ENCODE results near the gene PIK3CA. TPM values are rescaled to one million over a fixed set of nuclear protein-coding genes. Genes with fewer than 3 reads are reported as not detected.

PIK3CA gene
- total RNA-seq: 17.0 and 20.4 TPM in 2 replicates

GRCh38 chr3:179147873-179148615, at the start of gene PIK3CA:
TSS of gene PIK3CA (plus strand) at chr3:179148357. CDS start at chr3:179198826, 50,469 bp downstream.

DNA sequence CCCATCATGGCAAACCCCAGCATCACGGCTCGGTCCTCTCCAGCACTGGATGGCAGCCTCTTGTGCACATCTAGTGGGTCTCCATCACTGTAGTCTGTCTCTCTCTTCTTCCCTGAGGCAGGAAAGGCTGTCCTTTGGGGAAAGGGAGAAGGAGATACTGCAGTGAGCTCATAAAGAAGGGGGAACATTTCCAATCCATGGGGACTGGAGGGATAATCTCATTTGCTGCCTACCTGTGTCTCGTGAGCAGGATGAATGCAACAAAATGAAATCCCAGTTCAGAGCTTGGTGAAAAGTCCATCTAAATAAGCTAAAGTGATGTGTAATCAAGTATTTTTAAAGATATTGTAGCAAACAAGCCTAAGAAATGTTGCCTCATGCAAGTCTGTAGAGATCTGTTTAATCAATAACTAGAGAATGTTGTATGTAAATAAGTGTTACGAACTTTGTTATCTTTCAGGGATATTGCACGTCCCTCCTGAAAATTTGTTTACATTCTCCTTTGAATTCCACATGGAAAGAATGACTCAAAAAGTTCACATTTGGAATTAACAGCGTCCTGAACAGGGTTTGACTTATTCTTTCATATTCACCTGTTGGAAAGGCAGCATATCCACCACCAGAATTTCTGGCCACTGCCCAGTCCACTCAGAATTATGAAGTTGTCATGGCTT, 102.8 kb downstream of the PIK3CA start, which contains the start of gene KCNMB3:
Gene KCNMB3 (minus strand): TSS at position 312 of the 674 bp plus-strand sequence. CDS start 124 bp downstream, at position 188.

Other genes with a start within 250 kb of the PIK3CA start
- 10.7 and 32.9 TPM in 2 replicates for gene ZMAT3, start 76.5 kb upstream of the PIK3CA start, total RNA-seq
- 0.12 and 0.26 TPM in 2 replicates for gene KCNMB3, start 102.8 kb downstream of the PIK3CA start, total RNA-seq
- 40.4 and 43.5 TPM in 2 replicates for gene ZNF639, start 174.7 kb downstream of the PIK3CA start, total RNA-seq
- gene MFN1, start 199.4 kb downstream of the PIK3CA start, total RNA-seq: 17.3 and 24.9 TPM in 2 replicates

Data from pericardium fibroblast (primary cell).